HCT116 (cell line): ENCODE data around the gene ETS1. TPM values are rescaled to one million over a fixed set of nuclear protein-coding genes. Genes with fewer than 3 reads are reported as not detected.

Experiments
- ATAC-seq: fragments of 200-7000 bp; cut with Tn5 transposase; 2 replicates; pipeline ENCODE4 v1.9.1; 2020; ENCODE audit warnings: mild to moderate bottlenecking, moderate library complexity
- BruUV-seq: library from RNA; stranded (reverse); fragments of 400-500 nt; replicated peaks from 2 replicates; lab custom pipeline; 2021; lab: Mats Ljungman, UMichigan
- CTCF ChIA-PET: fragments of 300-600 bp; sonication (Branson Sonifier 250); formaldehyde crosslinking; loops from one replicate; lab custom pipeline; 2021; ENCODE audit warnings: antibody characterized with exemption; lab: Charles Lee
- POLR2A ChIA-PET: fragments of 300-600, 350-600 bp; sonication (Branson Sonifier 250); formaldehyde crosslinking; loops from one replicate; lab custom pipeline; 2021; ENCODE audit warnings: antibody characterized with exemption; lab: Charles Lee
- RAD21 ChIA-PET, 2 experiments: fragments of 300-600 bp; sonication (Branson Sonifier 250); formaldehyde crosslinking; loops; one replicate each; lab custom pipeline; 2023; ENCODE audit warnings: low total read pairs in 2 of 2; ENCODE audit not compliant: uncharacterized antibody in 2 of 2, unreplicated experiment in 2 of 2, low non-redundant PET in 1 of 2; lab: Charles Lee
- DNase-seq: peaks from one replicate; pipeline ENCODE4 v3.0.0-alpha.2; 2010; ENCODE audit warnings: low read depth, low spot score
- H2AFZ ChIP-seq: fragments of 200-600 bp; shearing (Covaris generic), sonication (generic); 2 replicates; pipeline ENCODE4 v1.6.1; 2017; ENCODE audit warnings: low read depth, mixed run types, mixed read lengths, antibody characterized with exemption, low read length; ENCODE audit not compliant: poor library complexity, severe bottlenecking
- H3K27ac ChIP-seq: 2 replicates; pipeline ENCODE4 v1.5.1; 2012; ENCODE audit warnings: low read depth, low read length
- H3K27me3 ChIP-seq: fragments of 200-600 bp; sonication (generic); 2 replicates; pipeline ENCODE4 v1.6.1; 2016; ENCODE audit warnings: mixed run types, low read length, mixed read lengths; ENCODE audit not compliant: insufficient read depth
- H3K36me3 ChIP-seq, 2 experiments: fragments of 200-500 bp in 1 of 2; fragments of 200-600 bp in 1 of 2; sonication (Bioruptor generic) in 1 of 2; sonication (generic) in 1 of 2; 2 replicates each; pipeline versions ENCODE4 v1.5.1 to v1.6.1; 2014 to 2016; ENCODE audit warnings: low read length in 2 of 2, inconsistent platforms in 1 of 2, mixed read lengths in 1 of 2, mixed run types in 1 of 2; ENCODE audit not compliant: insufficient read depth in 2 of 2, control insufficient read depth in 1 of 2
- H3K4me1 ChIP-seq, 2 experiments: fragments of 200-600 bp in 1 of 2; sonication (generic) in 1 of 2; 2 replicates each; pipeline versions ENCODE4 v1.5.1 to v1.6.1; 2012 to 2017; ENCODE audit warnings: low read length in 2 of 2, inconsistent platforms in 1 of 2, mild to moderate bottlenecking in 1 of 2, mixed read lengths in 1 of 2, mixed run types in 1 of 2, moderate library complexity in 1 of 2; ENCODE audit not compliant: insufficient read depth in 2 of 2, control insufficient read depth in 1 of 2
- H3K4me2 ChIP-seq: fragments of 200-600 bp; sonication (generic); 2 replicates; pipeline ENCODE4 v1.6.1; 2017; ENCODE audit warnings: mixed run types, low read length, mixed read lengths
- H3K4me3 ChIP-seq, 2 experiments: fragments of 200-600 bp in 1 of 2; sonication (generic) in 1 of 2; replicated peaks in 1 of 2; 2 replicates each; pipeline ENCODE4 v1.5.1; 2011 to 2016; ENCODE audit warnings: low read length in 2 of 2, control low read depth in 1 of 2, low read depth in 1 of 2, mild to moderate bottlenecking in 1 of 2, mixed read lengths in 1 of 2, mixed run types in 1 of 2
- H3K79me2 ChIP-seq: fragments of 200-600 bp; sonication (generic); 2 replicates; pipeline ENCODE4 v1.6.1; 2017; ENCODE audit warnings: mild to moderate bottlenecking, mixed run types, low read length, moderate library complexity, mixed read lengths; ENCODE audit not compliant: insufficient read depth
- H3K9ac ChIP-seq: fragments of 200-600 bp; sonication (generic); 2 replicates; pipeline ENCODE4 v1.6.1; 2016; ENCODE audit warnings: low read length, mixed read lengths
- H3K9me2 ChIP-seq: fragments of 200-600 bp; sonication (generic), shearing (Covaris generic); 2 replicates; pipeline ENCODE4 v1.6.1; 2017; ENCODE audit warnings: mixed run types, mild to moderate bottlenecking, moderate library complexity; ENCODE audit not compliant: insufficient read depth
- H3K9me3 ChIP-seq, 2 experiments: fragments of 200-500 bp in 1 of 2; fragments of 200-600 bp in 1 of 2; sonication (Bioruptor generic) in 1 of 2; sonication (generic) in 1 of 2; 2 replicates each; pipeline ENCODE4 v1.6.1; 2014 to 2017; ENCODE audit warnings: low read length in 2 of 2, mixed read lengths in 2 of 2, inconsistent platforms in 1 of 2, low read depth in 1 of 2, mild to moderate bottlenecking in 1 of 2, mixed run types in 1 of 2, moderate library complexity in 1 of 2; ENCODE audit not compliant: control insufficient read depth in 1 of 2, insufficient read depth in 1 of 2
- H4K20me1 ChIP-seq: fragments of 200-600 bp; sonication (generic), shearing (Covaris generic); 2 replicates; pipeline ENCODE4 v1.6.1; 2017; ENCODE audit warnings: mixed run types, mild to moderate bottlenecking, moderate library complexity; ENCODE audit not compliant: insufficient read depth
- CEBPB ChIP-seq: IDR thresholded peaks from 2 replicates; pipeline ENCODE4 v1.6.1; 2012; ENCODE audit warnings: low read depth
- ELF1 ChIP-seq: IDR thresholded peaks from 2 replicates; pipeline ENCODE4 v1.6.1; 2012; ENCODE audit warnings: low read depth, borderline replicate concordance
- EZH2 ChIP-seq: fragments of 200-600 bp; sonication (generic); IDR thresholded peaks from 2 replicates; pipeline ENCODE4 v1.6.1; 2017; ENCODE audit warnings: antibody characterized with exemption, mixed run types
- POLR2A ChIP-seq: IDR thresholded peaks from 2 replicates; pipeline ENCODE4 v1.7.0; 2011; ENCODE audit warnings: borderline replicate concordance; ENCODE audit not compliant: insufficient read depth, insufficient read length; ENCODE audit errors: extremely low read depth
- RAD21 ChIP-seq: IDR thresholded peaks from 2 replicates; pipeline ENCODE4 v1.6.1; 2012; ENCODE audit warnings: low read depth, mild to moderate bottlenecking
- SIN3A ChIP-seq: IDR thresholded peaks from 2 replicates; pipeline ENCODE4 v1.6.1; 2012; ENCODE audit warnings: low read depth
- SRF ChIP-seq: IDR thresholded peaks from 2 replicates; pipeline ENCODE4 v1.6.1; 2012; ENCODE audit warnings: low read depth
- TCF7L2 ChIP-seq: IDR thresholded peaks from 2 replicates; pipeline ENCODE4 v1.7.0; 2011; ENCODE audit warnings: borderline replicate concordance, inconsistent platforms; ENCODE audit not compliant: insufficient read depth, insufficient read length; ENCODE audit errors: extremely low read depth
- YY1 ChIP-seq: IDR thresholded peaks from 2 replicates; pipeline ENCODE4 v1.6.1; 2011; ENCODE audit warnings: low read length, low read depth, moderate library complexity, mild to moderate bottlenecking; ENCODE audit not compliant: insufficient replicate concordance; ENCODE audit errors: extremely low read depth
- ZNF274 ChIP-seq: fragments of 200-500 bp; sonication (Bioruptor generic); IDR thresholded peaks from 2 replicates; pipeline ENCODE4 v1.6.1; 2014; ENCODE audit warnings: mild to moderate bottlenecking, low read depth, low read length, inconsistent platforms
- intact Hi-C: fragments of 100-400 bp; cut with micrococcal nuclease; formaldehyde crosslinking; loops from 2 replicates; pipeline ENCODE4 v1.10.0; 2022
- total RNA-seq: library from RNA; stranded (reverse); gene quantifications from one replicate; pipeline ENCODE4 v1.2.1, GENCODE V29; 2021; ENCODE audit not compliant: unreplicated experiment
- TF ChIP-seq, protein P1 (sequence below): IDR thresholded peaks from 2 replicates; pipeline ENCODE4 v1.6.1; 2011; ENCODE audit warnings: mild to moderate bottlenecking, low read length, moderate library complexity; ENCODE audit not compliant: insufficient replicate concordance; ENCODE audit errors: extremely low read depth
- TF ChIP-seq, protein P2 (sequence below): IDR thresholded peaks from 2 replicates; pipeline ENCODE4 v1.6.1; 2012
- TF ChIP-seq, protein P3 (sequence below), 3 experiments: fragments of 200-600 bp in 1 of 3; sonication (generic) in 1 of 3; IDR thresholded peaks in 2 of 3; conservative IDR thresholded peaks in 1 of 3; 2 replicates each; pipeline ENCODE4 v1.5.1; 2012 to 2017; ENCODE audit warnings: low read depth in 2 of 3, low read length in 2 of 3, antibody characterized with exemption in 1 of 3, borderline replicate concordance in 1 of 3, control low read depth in 1 of 3, mild to moderate bottlenecking in 1 of 3, mixed read lengths in 1 of 3, mixed run types in 1 of 3, moderate library complexity in 1 of 3; ENCODE audit not compliant: insufficient read depth in 1 of 3

The ETS1 gene
- total RNA-seq, 1 experiment from 2014 or later: 9.2 TPM

DNA sequence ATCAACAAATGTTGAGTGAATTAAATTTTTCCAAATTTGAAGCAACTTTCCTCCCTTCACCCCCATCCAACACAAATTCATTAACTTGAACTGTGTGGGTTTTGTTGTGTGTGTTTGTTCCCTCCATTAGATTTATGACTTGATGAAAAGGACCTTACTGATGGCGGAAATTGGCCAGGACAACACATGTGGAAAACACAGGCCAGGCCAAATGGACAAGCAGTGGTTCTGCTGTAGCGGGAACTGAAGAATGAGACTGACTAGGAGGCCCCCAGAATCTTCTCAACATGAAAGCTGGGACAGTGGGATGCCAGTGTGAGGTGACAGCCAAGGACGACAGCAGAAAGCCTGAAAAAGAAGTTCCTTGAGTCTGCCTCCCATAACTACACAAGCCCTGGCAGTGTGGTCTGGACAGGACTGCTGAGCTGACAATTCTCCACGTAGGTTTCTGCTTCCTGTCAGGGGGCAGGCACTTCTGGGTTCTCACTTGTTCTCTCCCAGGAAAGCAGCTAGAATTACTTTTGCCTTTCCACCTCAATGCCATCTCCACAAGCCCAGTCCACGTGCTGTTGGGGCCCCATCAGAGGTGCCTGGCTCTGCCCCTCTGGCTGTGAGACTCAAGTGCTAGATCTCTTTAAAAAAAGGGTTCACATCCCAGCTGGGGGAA is 94.3 kb downstream of the ETS1 start:
- no peaks in the 10 kb centered on the region for H3K9me2 ChIP-seq
- H3K36me3 ChIP-seq: no peaks in the 10 kb centered on the region
- no peak overlapping the region for H3K9ac ChIP-seq
- H3K4me2 ChIP-seq: no peak overlapping the region
- H3K9me3 ChIP-seq: no peaks in the 10 kb centered on the region
- no peak overlapping the region for H2AFZ ChIP-seq
- no peaks in the 10 kb centered on the region for H4K20me1 ChIP-seq
- no peak for TF ChIP-seq POLR2A
- TF ChIP-seq, protein P1, sequence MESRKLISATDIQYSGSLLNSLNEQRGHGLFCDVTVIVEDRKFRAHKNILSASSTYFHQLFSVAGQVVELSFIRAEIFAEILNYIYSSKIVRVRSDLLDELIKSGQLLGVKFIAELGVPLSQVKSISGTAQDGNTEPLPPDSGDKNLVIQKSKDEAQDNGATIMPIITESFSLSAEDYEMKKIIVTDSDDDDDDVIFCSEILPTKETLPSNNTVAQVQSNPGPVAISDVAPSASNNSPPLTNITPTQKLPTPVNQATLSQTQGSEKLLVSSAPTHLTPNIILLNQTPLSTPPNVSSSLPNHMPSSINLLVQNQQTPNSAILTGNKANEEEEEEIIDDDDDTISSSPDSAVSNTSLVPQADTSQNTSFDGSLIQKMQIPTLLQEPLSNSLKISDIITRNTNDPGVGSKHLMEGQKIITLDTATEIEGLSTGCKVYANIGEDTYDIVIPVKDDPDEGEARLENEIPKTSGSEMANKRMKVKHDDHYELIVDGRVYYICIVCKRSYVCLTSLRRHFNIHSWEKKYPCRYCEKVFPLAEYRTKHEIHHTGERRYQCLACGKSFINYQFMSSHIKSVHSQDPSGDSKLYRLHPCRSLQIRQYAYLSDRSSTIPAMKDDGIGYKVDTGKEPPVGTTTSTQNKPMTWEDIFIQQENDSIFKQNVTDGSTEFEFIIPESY: no peak
- no peak for TF ChIP-seq SRF
- TF ChIP-seq EZH2: no peak
- no peak for TF ChIP-seq ZNF274
- no peak for TF ChIP-seq SIN3A
- TF ChIP-seq RAD21: no peak
- TF ChIP-seq, protein P2, sequence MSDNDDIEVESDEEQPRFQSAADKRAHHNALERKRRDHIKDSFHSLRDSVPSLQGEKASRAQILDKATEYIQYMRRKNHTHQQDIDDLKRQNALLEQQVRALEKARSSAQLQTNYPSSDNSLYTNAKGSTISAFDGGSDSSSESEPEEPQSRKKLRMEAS: no peak
- TF ChIP-seq ELF1: no peak
- TF ChIP-seq TCF7L2: no peak
- TF ChIP-seq CEBPB: no peak
- TF ChIP-seq, protein P3, sequence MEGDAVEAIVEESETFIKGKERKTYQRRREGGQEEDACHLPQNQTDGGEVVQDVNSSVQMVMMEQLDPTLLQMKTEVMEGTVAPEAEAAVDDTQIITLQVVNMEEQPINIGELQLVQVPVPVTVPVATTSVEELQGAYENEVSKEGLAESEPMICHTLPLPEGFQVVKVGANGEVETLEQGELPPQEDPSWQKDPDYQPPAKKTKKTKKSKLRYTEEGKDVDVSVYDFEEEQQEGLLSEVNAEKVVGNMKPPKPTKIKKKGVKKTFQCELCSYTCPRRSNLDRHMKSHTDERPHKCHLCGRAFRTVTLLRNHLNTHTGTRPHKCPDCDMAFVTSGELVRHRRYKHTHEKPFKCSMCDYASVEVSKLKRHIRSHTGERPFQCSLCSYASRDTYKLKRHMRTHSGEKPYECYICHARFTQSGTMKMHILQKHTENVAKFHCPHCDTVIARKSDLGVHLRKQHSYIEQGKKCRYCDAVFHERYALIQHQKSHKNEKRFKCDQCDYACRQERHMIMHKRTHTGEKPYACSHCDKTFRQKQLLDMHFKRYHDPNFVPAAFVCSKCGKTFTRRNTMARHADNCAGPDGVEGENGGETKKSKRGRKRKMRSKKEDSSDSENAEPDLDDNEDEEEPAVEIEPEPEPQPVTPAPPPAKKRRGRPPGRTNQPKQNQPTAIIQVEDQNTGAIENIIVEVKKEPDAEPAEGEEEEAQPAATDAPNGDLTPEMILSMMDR (IDR thresholded peaks at IDR 0.05 in 2 of 3, conservative IDR thresholded peaks at IDR 0.05 in 1 of 3; ENCODE audit: borderline replicate concordance in 1 of 3, insufficient read depth in 1 of 3, low read depth in 2 of 3, low read length in 2 of 3): no peak
- TF ChIP-seq YY1: no peak
- no peaks in the 10 kb centered on the region for H3K27me3 ChIP-seq
- RAD21 ChIA-PET: no interaction called here
- intact Hi-C loops: no loop called here
- H3K79me2 ChIP-seq: peaks cover 5% of the 10 kb centered on the region; the same call in 1 of the 2 replicates
- CTCF ChIA-PET: no interaction called here
- H3K4me3 ChIP-seq: no peak overlapping the region
- peaks cover 21 to 31% of the 10 kb centered on the region in 2 experiments for H3K4me1 ChIP-seq
- ATAC-seq (no peak), DNase-seq (no peak)
- no peak overlapping the region for H3K27ac ChIP-seq
- BruUV-seq: no TSS peak
- POLR2A ChIA-PET: no interaction called here
